ENCODE measurements around the gene TYR. TPM values are rescaled to one million over a fixed set of nuclear protein-coding genes. Genes with fewer than 3 reads are reported as not detected.
"Not testable (repeated sequence)": the region's sequence is repeated elsewhere in the genome, so short reads cannot be mapped to it uniquely, and the experiment has no call there.

TYR gene
- total and polyA plus RNA-seq, 5 donors, result not detected

DNA sequence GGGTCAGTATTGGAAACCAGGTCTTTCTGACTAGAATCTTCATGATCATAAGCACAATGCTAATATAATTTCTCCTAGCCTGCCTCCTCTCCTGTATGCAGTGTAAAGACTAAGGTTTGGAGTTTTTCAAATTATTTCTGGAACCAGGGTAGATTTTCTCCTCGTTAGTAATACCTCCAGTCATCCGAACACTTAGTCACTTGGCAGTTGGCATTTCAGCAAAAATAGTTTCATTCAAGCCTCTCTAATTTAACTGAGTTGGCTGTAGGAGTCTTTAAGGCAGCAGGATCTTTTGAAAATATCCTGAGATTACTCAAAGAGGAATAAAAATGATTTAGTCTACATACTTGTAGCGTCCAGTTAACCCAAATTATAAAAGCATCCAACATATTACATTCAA lies 6.3 kb downstream of the TYR start:
- DNase-seq (no peak), ATAC-seq (no peak)
- 73% methylated on average over 3 of the region's 3 CpGs for WGBS
- intact Hi-C loops (cut with DNase I), result no loop called here
- H3K4me1 ChIP-seq (ENCODE audit: control insufficient read depth, insufficient read depth, low read length), result no peaks in the 10 kb centered on the region
- no peak overlapping the region for H3K27ac ChIP-seq (ENCODE audit: low read length)
- H3K4me3 ChIP-seq (ENCODE audit: low read length), result no peak overlapping the region
- no peaks in the 10 kb centered on the region for H3K27me3 ChIP-seq (ENCODE audit: control insufficient read depth, insufficient read depth)
- H3K9me3 ChIP-seq (ENCODE audit: control insufficient read depth, low read length), result no peaks in the 10 kb centered on the region

DNA sequence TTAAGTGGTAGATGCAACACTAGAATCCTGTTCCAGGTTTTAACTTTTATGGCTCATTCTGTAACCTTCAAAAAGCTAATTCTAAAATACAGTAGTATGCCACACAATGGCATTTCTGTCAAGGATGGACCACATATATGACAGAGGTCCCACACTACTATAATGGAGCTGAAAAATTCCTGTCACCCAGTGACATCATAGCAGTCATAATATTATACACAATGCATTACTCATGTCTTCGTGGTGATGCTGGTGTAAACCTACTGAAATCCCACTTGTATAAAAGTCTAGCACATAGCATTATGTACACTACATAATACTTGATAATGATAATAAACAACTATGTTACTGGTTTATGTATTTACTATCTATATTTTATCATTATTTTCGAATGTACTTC lies 12.1 kb downstream of the TYR start:
- ATAC-seq (no peak), DNase-seq (no peak)
- H3K9me3 ChIP-seq (ENCODE audit: control insufficient read depth, low read length), result no peaks in the 10 kb centered on the region
- H3K4me1 ChIP-seq (ENCODE audit: control insufficient read depth, insufficient read depth, low read length), result no peaks in the 10 kb centered on the region
- H3K27ac ChIP-seq (ENCODE audit: low read length), result no peak overlapping the region
- intact Hi-C loops (cut with DNase I), result no loop called here
- no peaks in the 10 kb centered on the region for H3K27me3 ChIP-seq (ENCODE audit: control insufficient read depth, insufficient read depth)
- H3K4me3 ChIP-seq (ENCODE audit: low read length), result no peak overlapping the region
- WGBS, result 81% methylated on average over 2 of the region's 2 CpGs

DNA sequence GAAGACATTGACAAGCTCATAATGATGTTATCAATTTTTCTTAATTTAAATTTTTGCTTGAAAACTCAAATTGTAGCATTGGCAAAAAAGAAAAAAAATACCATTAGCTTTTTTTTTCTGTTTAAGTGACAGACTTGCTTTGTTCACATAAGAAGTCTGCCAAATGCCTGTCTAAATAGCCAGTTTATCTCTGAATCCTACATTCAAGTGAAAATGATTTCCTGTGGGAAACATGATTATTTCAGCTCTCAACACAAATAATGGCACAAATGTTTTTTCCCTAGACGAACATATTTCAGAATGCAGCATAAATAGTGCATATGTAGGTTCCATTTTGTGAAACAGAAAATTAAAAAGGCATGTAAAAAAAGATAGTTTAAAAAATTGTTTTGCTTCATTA lies 23.5 kb downstream of the TYR start:
- Histone ChIP-seq H3K27me3 (ENCODE audit: control insufficient read depth, insufficient read depth) (no peaks in the 10 kb centered on the region), H3K4me3 (ENCODE audit: low read length) (no peak overlapping the region), H3K4me1 (ENCODE audit: control insufficient read depth, insufficient read depth, low read length) (no peaks in the 10 kb centered on the region), H3K9me3 (ENCODE audit: control insufficient read depth, low read length) (no peaks in the 10 kb centered on the region), H3K27ac (ENCODE audit: low read length) (no peak overlapping the region)
- DNase-seq (no peak), ATAC-seq (no peak)
- intact Hi-C loops (cut with DNase I), result no loop called here
- 28% methylated on average over 1 of the region's 1 CpG for WGBS

DNA sequence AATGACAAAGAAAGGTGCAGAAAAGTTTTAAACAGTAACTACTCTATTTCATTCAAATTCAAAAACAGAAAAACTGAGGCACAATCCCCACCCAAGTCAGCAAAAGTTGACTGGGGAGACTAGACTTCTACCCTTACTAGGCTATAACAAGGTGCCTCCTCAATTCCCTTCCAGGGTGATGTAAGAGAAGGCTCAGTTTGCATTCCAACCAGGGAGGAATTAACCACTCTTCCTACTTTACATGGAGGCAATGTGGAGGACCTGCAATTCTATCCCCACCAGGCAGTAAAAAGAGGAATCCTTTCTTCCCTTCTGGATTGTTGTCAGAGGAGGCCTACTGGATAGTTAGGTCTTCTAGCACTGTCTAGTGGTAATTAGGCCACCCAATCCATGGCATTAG lies 26.1 kb downstream of the TYR start:
- intact Hi-C loops (cut with DNase I), result no loop called here
- Histone ChIP-seq H3K27me3 (ENCODE audit: control insufficient read depth, insufficient read depth) (no peaks in the 10 kb centered on the region), H3K9me3 (ENCODE audit: control insufficient read depth, low read length) (no peaks in the 10 kb centered on the region), H3K4me1 (ENCODE audit: control insufficient read depth, insufficient read depth, low read length) (no peaks in the 10 kb centered on the region), H3K27ac (ENCODE audit: low read length) (no peak overlapping the region), H3K4me3 (ENCODE audit: low read length) (no peak overlapping the region)
- ATAC-seq (no peak), DNase-seq (no peak)

DNA sequence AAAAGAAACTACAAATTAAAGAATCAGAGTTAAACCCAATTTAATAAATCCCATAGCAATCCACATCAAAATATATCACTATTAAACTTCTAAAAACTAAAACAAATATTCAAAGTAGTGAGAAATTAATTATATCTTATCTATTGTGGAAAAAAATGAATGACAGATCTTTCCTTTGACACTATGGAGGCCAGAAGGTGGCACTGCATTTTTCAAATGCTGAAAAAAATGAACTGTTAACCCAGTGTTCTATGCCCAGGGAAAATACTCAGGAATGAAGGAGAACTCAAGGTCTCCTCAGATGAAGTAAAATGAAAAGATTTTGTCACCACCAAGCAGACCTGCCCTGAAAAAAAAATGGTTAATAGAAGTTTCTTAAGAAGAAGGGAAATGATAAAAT lies 27.7 kb downstream of the TYR start:
- no peaks in the 10 kb centered on the region for H3K27me3 ChIP-seq (ENCODE audit: control insufficient read depth, insufficient read depth)
- H3K9me3 ChIP-seq (ENCODE audit: control insufficient read depth, low read length), result no peaks in the 10 kb centered on the region
- H3K4me3 ChIP-seq (ENCODE audit: low read length), result no peak overlapping the region
- intact Hi-C loops (cut with DNase I), result no loop called here
- ATAC-seq (no peak), DNase-seq (no peak)
- H3K4me1 ChIP-seq (ENCODE audit: control insufficient read depth, insufficient read depth, low read length), result no peaks in the 10 kb centered on the region
- H3K27ac ChIP-seq (ENCODE audit: low read length), result no peak overlapping the region

DNA sequence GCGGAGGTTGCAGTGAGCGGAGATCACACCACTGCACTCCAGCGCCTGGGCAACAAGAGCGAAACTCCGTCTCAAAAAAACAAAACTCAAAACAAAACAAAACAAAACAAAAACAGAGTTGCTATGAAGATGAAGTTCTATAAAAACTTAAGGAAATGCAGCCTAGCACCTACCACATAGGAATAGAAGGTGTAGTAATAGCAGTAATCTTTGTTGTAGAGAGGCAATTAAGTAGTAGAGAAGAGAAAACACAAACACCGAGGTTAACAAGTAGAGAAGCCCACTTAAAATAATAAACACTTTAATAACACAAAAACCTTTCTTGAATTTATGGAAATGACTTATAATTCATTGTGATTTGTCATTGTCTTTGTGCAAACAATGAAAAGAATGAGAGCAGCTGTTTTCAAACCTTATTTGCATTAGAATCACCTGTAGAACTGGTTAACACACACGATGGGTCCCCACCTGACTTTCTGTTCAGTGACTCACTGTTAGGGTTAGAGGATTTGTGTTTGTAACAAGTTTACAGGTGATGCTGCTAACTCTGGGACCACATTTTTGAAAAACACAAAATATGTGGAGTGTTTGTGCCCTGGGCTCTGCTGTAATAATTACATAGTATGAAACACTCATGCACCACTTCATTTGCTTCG lies 43.1 kb downstream of the TYR start:
- H3K4me3 ChIP-seq (ENCODE audit: low read length), result no peak overlapping the region
- H3K9me3 ChIP-seq (ENCODE audit: control insufficient read depth, low read length), result no peaks in the 10 kb centered on the region
- intact Hi-C loops (cut with DNase I), result no loop called here
- H3K4me1 ChIP-seq (ENCODE audit: control insufficient read depth, insufficient read depth, low read length), result no peaks in the 10 kb centered on the region
- no peak for ATAC-seq
- no peak for DNase-seq
- no peak overlapping the region for H3K27ac ChIP-seq (ENCODE audit: low read length)
- no peaks in the 10 kb centered on the region for H3K27me3 ChIP-seq (ENCODE audit: control insufficient read depth, insufficient read depth)
- 80% methylated on average over 8 of the region's 8 CpGs for WGBS

DNA sequence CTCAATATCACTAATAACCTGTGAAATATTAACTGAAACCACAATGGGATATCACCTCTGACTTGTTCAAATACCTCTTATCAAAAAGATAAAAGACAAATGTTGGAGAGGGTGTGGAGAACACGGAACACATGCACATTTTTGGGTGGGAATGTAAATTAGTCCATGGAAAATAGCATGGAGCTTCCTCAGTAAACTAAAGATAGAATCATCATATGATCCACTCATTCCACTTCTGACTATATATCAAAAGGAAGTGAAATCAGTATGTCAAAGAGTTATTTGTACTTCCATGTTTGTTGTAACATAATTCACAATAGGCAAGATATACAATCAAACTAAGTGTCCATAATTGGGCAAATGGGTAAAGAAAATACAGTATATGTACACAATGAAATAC lies 57.4 kb downstream of the TYR start:
- no peak for ATAC-seq
- no peak for DNase-seq
- intact Hi-C loops (cut with DNase I), result no loop called here
- H3K4me3 ChIP-seq (ENCODE audit: low read length), result no peak overlapping the region
- H3K9me3 ChIP-seq (ENCODE audit: control insufficient read depth, low read length), result no peaks in the 10 kb centered on the region
- no peaks in the 10 kb centered on the region for H3K4me1 ChIP-seq (ENCODE audit: control insufficient read depth, insufficient read depth, low read length)
- WGBS, result 47% methylated on average over 1 of the region's 1 CpG
- H3K27me3 ChIP-seq (ENCODE audit: control insufficient read depth, insufficient read depth), result no peaks in the 10 kb centered on the region
- H3K27ac ChIP-seq (ENCODE audit: low read length), result no peak overlapping the region

DNA sequence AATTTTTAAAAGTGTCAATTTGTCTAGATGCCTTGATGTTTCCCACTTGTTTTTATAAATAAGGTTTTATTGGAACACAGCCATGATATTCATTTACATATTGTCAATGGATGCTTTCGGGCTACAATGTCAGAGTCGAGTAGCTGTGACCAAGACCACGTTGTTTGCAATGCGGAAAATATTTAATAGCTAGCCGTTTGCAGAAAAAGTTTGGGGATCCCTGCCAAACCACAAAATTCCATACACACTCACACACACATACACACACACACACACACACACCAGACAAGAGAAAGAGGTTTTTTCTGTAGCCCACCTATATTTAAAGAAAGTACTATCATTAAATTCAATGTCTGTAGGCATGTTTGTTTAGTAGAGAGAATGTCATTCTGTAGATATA lies 58.3 kb downstream of the TYR start:
- ATAC-seq (no peak), DNase-seq (no peak)
- H3K9me3 ChIP-seq (ENCODE audit: control insufficient read depth, low read length), result no peaks in the 10 kb centered on the region
- H3K4me3 ChIP-seq (ENCODE audit: low read length), result no peak overlapping the region
- intact Hi-C loops (cut with DNase I), result no loop called here
- no peaks in the 10 kb centered on the region for H3K4me1 ChIP-seq (ENCODE audit: control insufficient read depth, insufficient read depth, low read length)
- WGBS, result 86% methylated on average over 5 of the region's 5 CpGs
- no peak overlapping the region for H3K27ac ChIP-seq (ENCODE audit: low read length)
- H3K27me3 ChIP-seq (ENCODE audit: control insufficient read depth, insufficient read depth), result no peaks in the 10 kb centered on the region

DNA sequence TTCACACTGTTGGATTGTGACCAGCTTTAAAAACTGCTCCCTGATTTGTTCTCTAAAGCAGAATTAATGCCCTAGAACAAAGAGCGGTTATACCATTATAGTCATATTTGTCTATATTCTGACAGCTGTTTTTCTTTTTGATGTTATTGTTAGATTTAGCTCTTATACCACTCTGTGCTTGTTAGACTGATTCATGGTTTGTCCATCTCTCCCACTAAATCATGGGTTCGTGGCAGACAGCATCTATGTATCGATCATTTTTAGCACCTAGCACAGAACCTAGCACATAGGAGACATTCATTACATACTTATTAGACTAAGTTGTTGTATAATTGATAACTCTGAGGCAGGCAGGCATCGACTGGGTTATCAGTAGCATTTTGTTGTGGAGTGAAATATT lies 69.3 kb downstream of the TYR start:
- ATAC-seq; H3K27me3 ChIP-seq (ENCODE audit: control insufficient read depth, insufficient read depth); H3K4me1 ChIP-seq (ENCODE audit: control insufficient read depth, insufficient read depth, low read length); H3K4me3 ChIP-seq (ENCODE audit: low read length); H3K27ac ChIP-seq (ENCODE audit: low read length); H3K9me3 ChIP-seq (ENCODE audit: control insufficient read depth, low read length); DNase-seq; intact Hi-C loops (cut with DNase I): not testable (repeated sequence)
- WGBS, result 84% methylated on average over 4 of the region's 4 CpGs

DNA sequence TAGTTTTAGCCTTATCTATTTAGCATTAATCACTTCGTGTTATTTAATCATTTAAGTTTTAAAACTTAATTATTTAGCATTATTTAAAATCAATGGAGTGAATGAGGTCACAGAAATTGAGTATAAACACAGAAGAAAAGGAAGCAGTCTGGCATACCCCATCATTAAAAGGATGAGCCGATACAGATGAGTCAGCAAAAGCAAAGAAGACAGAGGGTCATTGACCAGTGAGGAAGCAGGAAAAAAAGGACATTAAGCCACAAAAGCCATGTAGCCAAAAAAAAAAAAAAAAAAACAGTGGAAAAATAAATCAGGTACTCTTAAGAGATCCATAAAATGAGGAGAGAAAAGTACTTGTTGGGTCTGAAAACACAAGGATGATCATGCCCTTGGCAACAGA lies 71.5 kb downstream of the TYR start:
- H3K4me1 ChIP-seq (ENCODE audit: control insufficient read depth, insufficient read depth, low read length), result no peaks in the 10 kb centered on the region
- 54% methylated on average over 2 of the region's 2 CpGs for WGBS
- no peak overlapping the region for H3K4me3 ChIP-seq (ENCODE audit: low read length)
- no peak for DNase-seq
- no peak for ATAC-seq
- intact Hi-C loops (cut with DNase I), result no loop called here
- no peaks in the 10 kb centered on the region for H3K9me3 ChIP-seq (ENCODE audit: control insufficient read depth, low read length)
- no peaks in the 10 kb centered on the region for H3K27me3 ChIP-seq (ENCODE audit: control insufficient read depth, insufficient read depth)
- H3K27ac ChIP-seq (ENCODE audit: low read length), result no peak overlapping the region

DNA sequence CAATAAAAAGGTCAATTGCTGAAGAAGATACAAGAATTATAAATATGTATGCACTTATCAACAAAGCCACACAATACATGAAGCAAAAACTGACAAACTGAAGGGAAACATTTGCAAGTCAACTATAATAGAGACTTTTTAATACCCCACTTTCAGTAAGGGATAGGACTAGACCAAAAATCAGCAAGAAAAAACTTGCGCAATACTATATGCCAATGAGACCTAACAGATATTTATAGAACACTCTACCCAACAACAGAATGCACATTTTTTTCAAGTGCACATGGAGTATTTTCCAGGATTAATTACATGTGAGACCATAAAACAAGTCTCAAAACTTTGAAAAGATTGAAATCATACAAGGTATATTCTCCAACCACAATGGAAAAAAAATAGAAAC lies 83.8 kb downstream of the TYR start:
- H3K27me3 ChIP-seq (ENCODE audit: control insufficient read depth, insufficient read depth); DNase-seq; H3K27ac ChIP-seq (ENCODE audit: low read length); ATAC-seq; H3K4me1 ChIP-seq (ENCODE audit: control insufficient read depth, insufficient read depth, low read length); H3K9me3 ChIP-seq (ENCODE audit: control insufficient read depth, low read length); intact Hi-C loops (cut with DNase I); H3K4me3 ChIP-seq (ENCODE audit: low read length): not testable (repeated sequence)
- 100% methylated on average over 1 of the region's 1 CpG for WGBS

DNA sequence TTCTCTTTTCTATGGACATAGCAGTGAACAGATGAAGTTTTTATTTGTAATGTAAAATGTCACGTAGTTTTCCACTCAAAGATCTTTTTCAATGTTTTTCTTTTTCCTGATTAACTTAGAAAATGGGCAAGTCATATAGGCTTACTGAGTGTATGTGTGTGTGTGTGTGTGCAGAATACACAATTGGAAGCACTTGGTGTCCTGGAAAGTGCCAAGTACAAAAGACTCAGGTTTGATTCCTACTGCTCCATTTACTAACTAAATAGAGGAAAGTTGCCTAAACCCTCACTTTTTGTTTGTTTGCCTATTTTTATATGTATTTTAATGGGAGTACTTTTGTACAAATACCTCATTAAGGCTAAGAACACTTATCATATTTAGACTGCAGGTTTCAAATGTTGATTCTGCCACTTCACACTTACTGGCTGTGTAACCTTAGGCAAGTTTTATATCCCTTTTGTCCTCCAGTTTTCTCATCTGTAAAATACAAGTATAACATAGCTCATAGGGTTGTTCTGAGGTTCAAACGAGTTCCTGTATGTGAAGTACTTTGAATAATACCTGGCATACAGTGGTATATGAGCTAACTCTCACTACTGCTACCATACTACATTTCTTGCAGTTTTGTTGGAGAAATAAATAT lies 90.1 kb downstream of the TYR start:
- H3K27me3 ChIP-seq (ENCODE audit: control insufficient read depth, insufficient read depth), result no peaks in the 10 kb centered on the region
- H3K9me3 ChIP-seq (ENCODE audit: control insufficient read depth, low read length), result no peaks in the 10 kb centered on the region
- DNase-seq (no peak), ATAC-seq (no peak)
- no peak overlapping the region for H3K4me3 ChIP-seq (ENCODE audit: low read length)
- no peaks in the 10 kb centered on the region for H3K4me1 ChIP-seq (ENCODE audit: control insufficient read depth, insufficient read depth, low read length)
- WGBS, result 76% methylated on average over 2 of the region's 2 CpGs
- intact Hi-C loops (cut with DNase I), result no loop called here
- H3K27ac ChIP-seq (ENCODE audit: low read length), result no peak overlapping the region
